ENCODE data around the gene CLDN12. TPM values are rescaled to one million over a fixed set of nuclear protein-coding genes. Genes with fewer than 3 reads are reported as not detected.
A peak's percentile ranks its signal among the peaks of the same experiment; 100 is the strongest.

The CLDN12 gene
- 31.5 and 38.6 TPM in 2 replicates for total RNA-seq (2014; rRNA removed; shearing (Covaris generic))

GRCh38 chr7:90403174-90404113, at the start of gene CLDN12:
CLDN12 (plus strand) TSS chr7:90403461; CDS start chr7:90412677, 9,216 bp downstream.
- peak; percentile 70 for DNase-seq
- peak within 1 kb of the TSS; percentile 71 for H3K4me3 ChIP-seq (ENCODE audit: insufficient read depth, low read depth, low read length)
- no peaks in the 10 kb centered on the region; the same call in none of the 2 replicates for H3K36me3 ChIP-seq (replicated peaks; ENCODE audit: control insufficient read depth, insufficient read depth, low read length)
- no peaks in the 10 kb centered on the region for H3K27me3 ChIP-seq (ENCODE audit: control insufficient read depth, insufficient read depth, low read length)

DNA sequence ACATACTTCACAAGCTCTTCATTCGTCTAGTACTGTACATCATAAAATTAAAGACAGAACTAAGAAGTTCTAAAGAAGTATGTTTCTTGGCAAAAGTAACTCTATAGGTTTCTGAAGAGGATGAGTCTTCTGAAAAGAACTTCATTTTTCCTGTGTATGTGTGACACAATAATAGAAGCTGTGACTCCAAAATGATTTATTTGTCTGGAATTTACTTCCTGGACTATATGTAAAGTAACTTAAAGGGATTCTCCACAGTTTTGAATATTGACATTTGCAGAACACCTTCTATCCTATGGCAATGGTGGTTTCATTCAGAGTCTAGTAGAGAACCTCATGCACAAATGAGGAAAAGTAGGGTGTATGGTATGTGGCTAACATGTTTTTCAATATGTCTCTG, 19.8 kb upstream of the CLDN12 start:
- Histone ChIP-seq H3K36me3 (replicated peaks; ENCODE audit: control insufficient read depth, insufficient read depth, low read length) (peaks cover 5% of the 10 kb centered on the region), H3K4me3 (ENCODE audit: insufficient read depth, low read depth, low read length) (no peak overlapping the region), H3K27me3 (ENCODE audit: control insufficient read depth, insufficient read depth, low read length) (no peaks in the 10 kb centered on the region)
- DNase-seq = no peak

DNA sequence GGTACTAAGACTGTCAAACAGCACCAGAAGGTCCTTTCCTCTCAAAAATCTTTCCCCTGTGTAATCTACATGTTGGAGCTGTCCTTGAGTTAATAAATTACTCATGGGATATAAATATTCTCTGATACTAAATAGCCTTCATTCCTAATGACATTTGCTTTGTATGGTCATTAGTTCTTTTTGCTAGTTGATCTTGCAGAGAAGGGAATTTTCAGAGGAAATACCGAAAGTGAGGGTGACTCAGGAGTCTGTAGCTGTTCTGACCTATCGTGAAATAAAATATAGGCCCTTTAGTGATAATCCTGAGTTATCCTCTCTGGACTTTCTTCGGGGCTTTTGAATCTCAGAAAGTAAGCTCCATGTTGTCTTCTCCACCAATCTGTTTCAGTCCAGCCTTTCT, 19.4 kb upstream of the CLDN12 start:
- no peaks in the 10 kb centered on the region for H3K27me3 ChIP-seq (ENCODE audit: control insufficient read depth, insufficient read depth, low read length)
- H3K36me3 ChIP-seq (replicated peaks; ENCODE audit: control insufficient read depth, insufficient read depth, low read length) = peaks cover 5% of the 10 kb centered on the region
- H3K4me3 ChIP-seq (ENCODE audit: insufficient read depth, low read depth, low read length) = no peak overlapping the region
- DNase-seq = no peak

GRCh38 chr7:90384433-90384832, 18.8 kb upstream of the CLDN12 start:
- DNase-seq = no peak
- H3K36me3 ChIP-seq (replicated peaks; ENCODE audit: control insufficient read depth, insufficient read depth, low read length) = peaks cover 3% of the 10 kb centered on the region

GRCh38 chr7:90387470-90388240, 15.6 kb upstream of the CLDN12 start:
- Histone ChIP-seq H3K27me3 (ENCODE audit: control insufficient read depth, insufficient read depth, low read length) (no peaks in the 10 kb centered on the region), H3K36me3 (replicated peaks; ENCODE audit: control insufficient read depth, insufficient read depth, low read length) (peaks cover 3% of the 10 kb centered on the region), H3K4me3 (ENCODE audit: insufficient read depth, low read depth, low read length) (no peak overlapping the region)
- no peak for DNase-seq

More at GRCh38 chr7:90384433-90384832, 18.8 kb upstream of the CLDN12 start:
- no peaks in the 10 kb centered on the region for H3K27me3 ChIP-seq (ENCODE audit: control insufficient read depth, insufficient read depth, low read length)
- H3K4me3 ChIP-seq (ENCODE audit: insufficient read depth, low read depth, low read length) = no peak overlapping the region

- no peaks in the 10 kb centered on the region for H3K27me3 ChIP-seq (ENCODE audit: control insufficient read depth, insufficient read depth, low read length)
- no peak for DNase-seq
- no peaks in the 10 kb centered on the region for H3K36me3 ChIP-seq (replicated peaks; ENCODE audit: control insufficient read depth, insufficient read depth, low read length)
- no peak overlapping the region for H3K4me3 ChIP-seq (ENCODE audit: insufficient read depth, low read depth, low read length)
Measured at GRCh38 chr7:90390926-90391325, 12.3 kb upstream of the CLDN12 start.

DNA sequence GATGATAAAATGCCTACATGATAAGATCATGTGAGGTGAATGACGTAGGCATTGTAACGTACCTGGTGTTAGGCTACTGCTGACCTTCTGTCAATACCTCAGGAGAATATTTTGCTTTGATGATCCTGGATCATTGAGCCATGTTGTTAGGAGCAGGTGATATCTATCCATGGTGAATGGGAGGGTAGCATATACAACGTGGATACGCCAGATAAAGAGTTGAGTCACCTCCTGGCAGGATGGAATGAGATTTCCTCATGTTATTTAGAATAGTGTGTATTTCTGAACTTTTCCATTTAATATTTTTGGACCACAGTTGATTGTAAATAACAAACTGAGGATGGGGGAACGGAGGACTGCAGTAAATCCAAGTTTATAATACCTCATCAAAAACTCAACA, 11.8 kb upstream of the CLDN12 start:
- Histone ChIP-seq H3K36me3 (replicated peaks; ENCODE audit: control insufficient read depth, insufficient read depth, low read length) (no peaks in the 10 kb centered on the region), H3K4me3 (ENCODE audit: insufficient read depth, low read depth, low read length) (no peak overlapping the region), H3K27me3 (ENCODE audit: control insufficient read depth, insufficient read depth, low read length) (no peaks in the 10 kb centered on the region)
- DNase-seq = no peak

GRCh38 chr7:90396420-90396819, 6.8 kb upstream of the CLDN12 start:
- no peak for DNase-seq
- Histone ChIP-seq H3K4me3 (ENCODE audit: insufficient read depth, low read depth, low read length) (no peak overlapping the region), H3K27me3 (ENCODE audit: control insufficient read depth, insufficient read depth, low read length) (no peaks in the 10 kb centered on the region), H3K36me3 (replicated peaks; ENCODE audit: control insufficient read depth, insufficient read depth, low read length) (no peaks in the 10 kb centered on the region)

DNA sequence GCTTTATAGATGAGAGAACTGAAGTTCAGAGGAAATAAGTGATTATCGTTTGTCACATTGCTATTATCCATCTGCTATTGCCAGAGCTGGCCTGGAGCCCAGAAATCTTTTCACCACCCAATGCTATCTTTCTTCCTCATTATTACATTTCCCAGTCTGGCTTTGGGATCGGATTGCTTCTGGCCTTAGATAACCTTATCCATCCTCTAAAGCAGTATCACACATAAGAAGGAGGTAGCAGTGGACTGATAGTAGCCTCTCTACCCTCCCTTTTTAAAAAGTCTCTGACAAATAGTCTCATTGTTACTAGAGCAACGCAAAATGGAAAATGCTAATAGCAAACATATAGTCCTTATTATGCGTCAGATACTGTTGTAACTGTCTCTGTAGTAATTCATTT, 1.3 kb upstream of the CLDN12 start:
- DNase-seq = no peak
- H3K4me3 ChIP-seq (ENCODE audit: insufficient read depth, low read depth, low read length) = no peak overlapping the region
- no peaks in the 10 kb centered on the region for H3K27me3 ChIP-seq (ENCODE audit: control insufficient read depth, insufficient read depth, low read length)
- no peaks in the 10 kb centered on the region; the same call in none of the 2 replicates for H3K36me3 ChIP-seq (replicated peaks; ENCODE audit: control insufficient read depth, insufficient read depth, low read length)

DNA sequence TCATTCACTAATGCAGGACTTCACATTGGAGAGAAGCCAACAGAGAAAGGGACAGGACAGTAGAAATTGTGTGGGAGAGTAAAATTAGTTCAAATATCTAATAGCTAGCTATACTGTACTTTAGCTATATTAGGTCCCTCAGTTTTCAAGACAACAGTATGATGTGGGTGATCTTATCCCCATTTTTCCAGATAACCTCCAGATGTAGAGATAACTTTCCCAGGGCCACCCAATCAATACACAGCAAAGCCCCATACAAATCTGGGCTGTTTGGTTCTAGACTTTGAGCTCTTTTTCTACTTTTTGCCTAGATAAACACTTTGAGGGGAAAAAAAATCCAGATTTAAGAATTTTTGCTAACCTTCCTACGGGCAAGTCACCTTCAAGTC, 482 bp upstream of the CLDN12 start:
- peak overlapping the region; percentile 71 for H3K4me3 ChIP-seq (ENCODE audit: insufficient read depth, low read depth, low read length)
- no peak for DNase-seq
- H3K36me3 ChIP-seq (replicated peaks; ENCODE audit: control insufficient read depth, insufficient read depth, low read length) = no peaks in the 10 kb centered on the region; the same call in none of the 2 replicates
- H3K27me3 ChIP-seq (ENCODE audit: control insufficient read depth, insufficient read depth, low read length) = no peaks in the 10 kb centered on the region

DNA sequence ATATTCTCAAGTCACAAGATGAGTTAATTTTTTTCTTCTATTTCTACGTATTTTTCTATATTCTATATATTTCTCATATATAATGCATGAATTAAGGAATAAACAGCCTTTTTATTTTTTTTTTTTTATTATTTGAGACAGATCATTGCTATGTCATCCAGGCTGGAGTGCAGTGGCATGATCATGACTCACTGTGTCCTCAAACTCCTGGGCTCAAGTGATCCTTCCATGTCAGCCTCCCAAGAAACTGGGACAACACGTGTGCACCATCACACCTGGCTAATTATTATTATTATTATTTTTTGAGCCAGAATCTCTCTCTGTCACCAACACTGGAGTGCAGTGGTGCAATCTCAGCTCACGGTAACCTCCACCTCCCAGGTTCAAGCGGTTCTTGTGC, 1.5 kb downstream of the CLDN12 start:
- no peak for DNase-seq
- H3K27me3 ChIP-seq (ENCODE audit: control insufficient read depth, insufficient read depth, low read length) = no peaks in the 10 kb centered on the region
- no peak overlapping the region for H3K4me3 ChIP-seq (ENCODE audit: insufficient read depth, low read depth, low read length)
- no peaks in the 10 kb centered on the region; the same call in none of the 2 replicates for H3K36me3 ChIP-seq (replicated peaks; ENCODE audit: control insufficient read depth, insufficient read depth, low read length)

GRCh38 chr7:90407484-90407821, 4.2 kb downstream of the CLDN12 start:
- Histone ChIP-seq H3K27me3 (ENCODE audit: control insufficient read depth, insufficient read depth, low read length) (no peaks in the 10 kb centered on the region), H3K4me3 (ENCODE audit: insufficient read depth, low read depth, low read length) (no peak overlapping the region), H3K36me3 (replicated peaks; ENCODE audit: control insufficient read depth, insufficient read depth, low read length) (no peaks in the 10 kb centered on the region; the same call in none of the 2 replicates)
- DNase-seq = no peak

- DNase-seq = no peak
- Histone ChIP-seq H3K36me3 (replicated peaks; ENCODE audit: control insufficient read depth, insufficient read depth, low read length) (no peaks in the 10 kb centered on the region; the same call in none of the 2 replicates), H3K4me3 (ENCODE audit: insufficient read depth, low read depth, low read length) (no peak overlapping the region), H3K27me3 (ENCODE audit: control insufficient read depth, insufficient read depth, low read length) (no peaks in the 10 kb centered on the region)
Measured at GRCh38 chr7:90408142-90408541, 4.9 kb downstream of the CLDN12 start.

DNA sequence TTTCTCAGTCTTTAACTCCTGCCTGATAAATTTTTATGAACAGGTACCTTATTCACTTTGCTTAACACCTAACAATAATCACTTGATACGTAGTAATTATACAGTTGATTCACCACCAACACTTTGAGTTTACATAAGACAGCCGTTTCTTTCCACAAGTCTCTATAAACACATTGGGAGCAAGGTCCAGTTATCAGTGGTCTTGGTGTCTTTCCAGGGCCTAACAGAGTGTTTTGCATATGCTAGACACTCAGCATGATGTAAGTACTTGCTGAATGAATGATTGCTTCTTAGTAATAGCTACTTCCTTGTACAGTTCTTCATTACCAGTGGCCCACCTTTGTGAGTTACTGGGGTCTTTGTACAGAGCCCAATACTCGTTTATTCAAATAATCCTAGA, 6.4 kb downstream of the CLDN12 start:
- DNase-seq = no peak
- Histone ChIP-seq H3K27me3 (ENCODE audit: control insufficient read depth, insufficient read depth, low read length) (no peaks in the 10 kb centered on the region), H3K36me3 (replicated peaks; ENCODE audit: control insufficient read depth, insufficient read depth, low read length) (no peaks in the 10 kb centered on the region; the same call in none of the 2 replicates), H3K4me3 (ENCODE audit: insufficient read depth, low read depth, low read length) (no peak overlapping the region)

GRCh38 chr7:90411510-90411909, 8.2 kb downstream of the CLDN12 start:
- Histone ChIP-seq H3K4me3 (ENCODE audit: insufficient read depth, low read depth, low read length) (no peak overlapping the region), H3K36me3 (replicated peaks; ENCODE audit: control insufficient read depth, insufficient read depth, low read length) (no peaks in the 10 kb centered on the region; the same call in none of the 2 replicates), H3K27me3 (ENCODE audit: control insufficient read depth, insufficient read depth, low read length) (no peaks in the 10 kb centered on the region)
- no peak for DNase-seq
